OCI-LY7 (cell line): ENCODE data around the gene RPA3. TPM values are rescaled to one million over a fixed set of nuclear protein-coding genes. Genes with fewer than 3 reads are reported as not detected.

Source experiments
- BruUV-seq: library from RNA; stranded (reverse); fragments of 400-500 nt; replicated peaks from 2 replicates; lab custom pipeline; 2021; lab: Mats Ljungman, UMichigan
- CTCF ChIA-PET: fragments of 300-600 bp; sonication (Branson Sonifier 250); formaldehyde crosslinking; loops from one replicate; lab custom pipeline; 2022; ENCODE audit warnings: antibody characterized with exemption; ENCODE audit not compliant: unreplicated experiment; lab: Charles Lee
- POLR2A ChIA-PET: fragments of 300-600 bp; sonication (Branson Sonifier 250); formaldehyde crosslinking; loops from one replicate; lab custom pipeline; 2022; ENCODE audit warnings: antibody characterized with exemption; lab: Charles Lee
- DNase-seq: peaks from one replicate; pipeline ENCODE4 v3.0.0-alpha.2; 2015; ENCODE audit warnings: low spot score
- H2AFZ ChIP-seq: fragments of 200-600 bp; sonication (generic), shearing (Covaris generic); 2 replicates; pipeline ENCODE4 v1.6.1; 2014; ENCODE audit warnings: mild to moderate bottlenecking, antibody characterized with exemption, low read length, moderate library complexity
- H3K27ac ChIP-seq: fragments of 200-600 bp; sonication (generic); 2 replicates; pipeline ENCODE4 v1.5.1; 2014; ENCODE audit warnings: mixed run types, low read depth, mild to moderate bottlenecking, moderate library complexity, low read length, inconsistent platforms; ENCODE audit not compliant: poor library complexity, severe bottlenecking
- H3K36me3 ChIP-seq: fragments of 200-600 bp; sonication (generic); 2 replicates; pipeline ENCODE4 v1.6.1; 2014; ENCODE audit warnings: mild to moderate bottlenecking, antibody characterized with exemption, low read length, moderate library complexity, mixed read lengths; ENCODE audit not compliant: insufficient read depth
- H3K4me1 ChIP-seq: fragments of 200-600 bp; sonication (generic); 2 replicates; pipeline ENCODE4 v1.5.1; 2014; ENCODE audit warnings: mild to moderate bottlenecking, low read length; ENCODE audit not compliant: insufficient read depth, poor library complexity, severe bottlenecking
- H3K4me2 ChIP-seq: fragments of 200-600 bp; sonication (generic); 2 replicates; pipeline ENCODE4 v1.6.1; 2014; ENCODE audit warnings: mild to moderate bottlenecking, low read length
- H3K4me3 ChIP-seq: fragments of 200-600 bp; sonication (generic); 2 replicates; pipeline ENCODE4 v1.5.1; 2014; ENCODE audit warnings: mild to moderate bottlenecking, low read depth, low read length; ENCODE audit not compliant: poor library complexity, severe bottlenecking
- H3K79me2 ChIP-seq: fragments of 200-600 bp; sonication (generic); 2 replicates; pipeline ENCODE4 v1.6.1; 2016; ENCODE audit warnings: low read depth, mild to moderate bottlenecking, low read length, moderate library complexity, mixed read lengths; ENCODE audit not compliant: insufficient read depth
- H3K9me2 ChIP-seq: fragments of 200-600 bp; sonication (generic); 2 replicates; pipeline ENCODE4 v1.6.1; 2016; ENCODE audit warnings: mild to moderate bottlenecking, low read length, mixed read lengths; ENCODE audit not compliant: insufficient read depth
- H3K9me3 ChIP-seq: fragments of 200-600 bp; sonication (generic); 2 replicates; pipeline ENCODE4 v1.6.1; 2014; ENCODE audit warnings: mild to moderate bottlenecking, mixed run types, low read length, mixed read lengths
- H4K20me1 ChIP-seq: fragments of 200-600 bp; sonication (generic); 2 replicates; pipeline ENCODE4 v1.6.1; 2014; ENCODE audit warnings: mild to moderate bottlenecking, antibody characterized with exemption, low read length, moderate library complexity, mixed read lengths; ENCODE audit not compliant: insufficient read depth
- EZH2phosphoT487 ChIP-seq: fragments of 200-600 bp; sonication (generic); IDR thresholded peaks from 2 replicates; pipeline ENCODE4 v1.6.1; 2018; ENCODE audit warnings: low read depth, borderline replicate concordance, mild to moderate bottlenecking, mixed run types, antibody characterized with exemption, low read length, moderate library complexity, mixed read lengths
- intact Hi-C: fragments of 100-400 bp; cut with micrococcal nuclease; formaldehyde crosslinking; loops from one replicate; pipeline ENCODE4 v1.10.0; 2022; ENCODE audit not compliant: unreplicated experiment
- total RNA-seq, 2 experiments: library from RNA; depleted of rRNA in 1 of 2; stranded (reverse); fragments of >200 nt in 1 of 2; shearing (Covaris generic) in 1 of 2; gene quantifications; 2 replicates each; pipeline ENCODE4 v1.2.3, GENCODE V29; 2014 to 2022
- TF ChIP-seq, protein P1 (sequence below): fragments of 200-600 bp; sonication (generic); conservative IDR thresholded peaks from 2 replicates; pipeline ENCODE4 v1.5.1; 2014; ENCODE audit warnings: mild to moderate bottlenecking, antibody characterized with exemption, low read length, moderate library complexity, mixed read lengths

Gene RPA3
- total RNA-seq, 2 experiments from 2014 or later = 66.3 to 111 TPM

DNA sequence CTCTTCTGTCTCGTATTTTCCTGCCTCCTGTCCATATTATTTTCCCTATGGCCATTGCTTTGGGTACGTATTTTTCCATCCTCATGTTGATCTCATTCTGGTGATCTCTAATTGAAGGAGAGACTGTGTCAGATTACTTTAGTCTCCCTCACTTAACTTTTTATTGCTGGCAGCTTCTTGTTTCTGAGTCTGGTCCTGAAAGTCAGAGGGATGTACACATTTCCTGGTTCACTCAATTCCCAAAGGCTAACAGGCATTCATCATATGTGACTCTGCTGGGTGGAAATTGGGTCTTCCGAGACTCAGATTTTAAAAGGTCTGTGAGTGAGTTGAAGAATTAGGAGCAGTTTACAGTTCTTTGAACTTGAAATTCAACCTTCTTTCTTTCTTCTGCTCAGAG is 66.9 kb downstream of the RPA3 start:
- no peak for TF ChIP-seq EZH2phosphoT487
- TF ChIP-seq, protein P1, sequence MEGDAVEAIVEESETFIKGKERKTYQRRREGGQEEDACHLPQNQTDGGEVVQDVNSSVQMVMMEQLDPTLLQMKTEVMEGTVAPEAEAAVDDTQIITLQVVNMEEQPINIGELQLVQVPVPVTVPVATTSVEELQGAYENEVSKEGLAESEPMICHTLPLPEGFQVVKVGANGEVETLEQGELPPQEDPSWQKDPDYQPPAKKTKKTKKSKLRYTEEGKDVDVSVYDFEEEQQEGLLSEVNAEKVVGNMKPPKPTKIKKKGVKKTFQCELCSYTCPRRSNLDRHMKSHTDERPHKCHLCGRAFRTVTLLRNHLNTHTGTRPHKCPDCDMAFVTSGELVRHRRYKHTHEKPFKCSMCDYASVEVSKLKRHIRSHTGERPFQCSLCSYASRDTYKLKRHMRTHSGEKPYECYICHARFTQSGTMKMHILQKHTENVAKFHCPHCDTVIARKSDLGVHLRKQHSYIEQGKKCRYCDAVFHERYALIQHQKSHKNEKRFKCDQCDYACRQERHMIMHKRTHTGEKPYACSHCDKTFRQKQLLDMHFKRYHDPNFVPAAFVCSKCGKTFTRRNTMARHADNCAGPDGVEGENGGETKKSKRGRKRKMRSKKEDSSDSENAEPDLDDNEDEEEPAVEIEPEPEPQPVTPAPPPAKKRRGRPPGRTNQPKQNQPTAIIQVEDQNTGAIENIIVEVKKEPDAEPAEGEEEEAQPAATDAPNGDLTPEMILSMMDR = no peak
- H3K36me3 ChIP-seq = no peaks in the 10 kb centered on the region; the same call in 1 of the 2 replicates
- H4K20me1 ChIP-seq = no peaks in the 10 kb centered on the region
- intact Hi-C loops = no loop called here
- H3K4me1 ChIP-seq = no peaks in the 10 kb centered on the region
- H3K4me2 ChIP-seq = no peak overlapping the region
- DNase-seq = no peak
- H2AFZ ChIP-seq = no peak overlapping the region
- ChIA-PET POLR2A (interaction anchor here (0.6 to 1.5 kb wide), 3 partner anchors 9 to 233 kb away, joined by 4 to 6 read pairs (median 5); no protein-coding TSS in a partner anchor), CTCF (no interaction called here)
- H3K4me3 ChIP-seq = no peak overlapping the region
- no TSS peak for BruUV-seq
- no peaks in the 10 kb centered on the region for H3K9me2 ChIP-seq
- H3K27ac ChIP-seq = no peak overlapping the region
- H3K79me2 ChIP-seq = no peaks in the 10 kb centered on the region; the same call in 1 of the 2 replicates
- H3K9me3 ChIP-seq = no peaks in the 10 kb centered on the region

- no peak overlapping the region for H3K27ac ChIP-seq
- DNase-seq = no peak
- no peaks in the 10 kb centered on the region; the same call in 1 of the 2 replicates for H3K79me2 ChIP-seq
- TF ChIP-seq EZH2phosphoT487 = no peak
- TF ChIP-seq, protein P1 = no peak
- no peaks in the 10 kb centered on the region for H3K9me2 ChIP-seq
- POLR2A ChIA-PET = interaction anchor here (0.6 to 1.5 kb wide), 2 partner anchors 8 to 1834 kb away, joined by 3 to 5 read pairs; no protein-coding TSS in a partner anchor
- no peak overlapping the region for H3K4me3 ChIP-seq
- no peak overlapping the region for H3K4me2 ChIP-seq
- H3K36me3 ChIP-seq = peaks cover 2% of the 10 kb centered on the region; the same call in 1 of the 2 replicates
- intact Hi-C loops = no loop called here
- H2AFZ ChIP-seq = no peak overlapping the region
- CTCF ChIA-PET = no interaction called here
- H3K9me3 ChIP-seq = no peaks in the 10 kb centered on the region
- BruUV-seq = no TSS peak
- no peaks in the 10 kb centered on the region for H4K20me1 ChIP-seq
- H3K4me1 ChIP-seq = no peaks in the 10 kb centered on the region
These were observed 67.7 kb downstream of the RPA3 start for GRCh38 chr7:7650682-7651206.

GRCh38 chr7:7647495-7648036 is 70.8 kb downstream of the RPA3 start:
- H3K9me3 ChIP-seq = no peaks in the 10 kb centered on the region
- no peaks in the 10 kb centered on the region for H4K20me1 ChIP-seq
- CTCF ChIA-PET = interaction anchor here (1.4 kb wide), 1 partner anchor 34 kb away, joined by 6 read pairs; no protein-coding TSS in a partner anchor
- H2AFZ ChIP-seq = no peak overlapping the region
- BruUV-seq = no TSS peak
- TF ChIP-seq, protein P1 = no peak
- TF ChIP-seq EZH2phosphoT487 = no peak
- H3K79me2 ChIP-seq = peaks cover 5% of the 10 kb centered on the region; the same call in 1 of the 2 replicates
- no peak overlapping the region for H3K27ac ChIP-seq
- H3K4me1 ChIP-seq = peaks cover 6% of the 10 kb centered on the region
- H3K36me3 ChIP-seq = peaks cover 3% of the 10 kb centered on the region; the same call in 1 of the 2 replicates
- intact Hi-C loops = loop anchor here (10.0 kb wide), 1 partner anchor 393 kb away; no protein-coding TSS in a partner anchor
- H3K9me2 ChIP-seq = no peaks in the 10 kb centered on the region
- no peak overlapping the region for H3K4me3 ChIP-seq
- POLR2A ChIA-PET = no interaction called here
- DNase-seq = no peak
- no peak overlapping the region for H3K4me2 ChIP-seq
